SK-N-SH (cell line): ENCODE data around the gene THSD4.

Experiments
- GABPA ChIP-seq: IDR thresholded peaks from 2 replicates; pipeline ENCODE4 v1.4.0; 2012; ENCODE audit warnings: low read depth, mild to moderate bottlenecking
- TF ChIP-seq, protein P1 (sequence below): IDR thresholded peaks from 2 replicates; pipeline ENCODE4 v1.4.0; 2012; ENCODE audit warnings: low read depth, borderline replicate concordance

GRCh38 chr15:71505962-71506361 lies 390.7 kb downstream of the THSD4 start:
- TF ChIP-seq GABPA: no peak
- TF ChIP-seq, protein P1, sequence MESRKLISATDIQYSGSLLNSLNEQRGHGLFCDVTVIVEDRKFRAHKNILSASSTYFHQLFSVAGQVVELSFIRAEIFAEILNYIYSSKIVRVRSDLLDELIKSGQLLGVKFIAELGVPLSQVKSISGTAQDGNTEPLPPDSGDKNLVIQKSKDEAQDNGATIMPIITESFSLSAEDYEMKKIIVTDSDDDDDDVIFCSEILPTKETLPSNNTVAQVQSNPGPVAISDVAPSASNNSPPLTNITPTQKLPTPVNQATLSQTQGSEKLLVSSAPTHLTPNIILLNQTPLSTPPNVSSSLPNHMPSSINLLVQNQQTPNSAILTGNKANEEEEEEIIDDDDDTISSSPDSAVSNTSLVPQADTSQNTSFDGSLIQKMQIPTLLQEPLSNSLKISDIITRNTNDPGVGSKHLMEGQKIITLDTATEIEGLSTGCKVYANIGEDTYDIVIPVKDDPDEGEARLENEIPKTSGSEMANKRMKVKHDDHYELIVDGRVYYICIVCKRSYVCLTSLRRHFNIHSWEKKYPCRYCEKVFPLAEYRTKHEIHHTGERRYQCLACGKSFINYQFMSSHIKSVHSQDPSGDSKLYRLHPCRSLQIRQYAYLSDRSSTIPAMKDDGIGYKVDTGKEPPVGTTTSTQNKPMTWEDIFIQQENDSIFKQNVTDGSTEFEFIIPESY: no peak
